IMR-90 (cell line): ENCODE data around the gene NKD1. TPM values are rescaled to one million over a fixed set of nuclear protein-coding genes. Genes with fewer than 3 reads are reported as not detected.

Experiments
- ATAC-seq: fragments of 200-7000 bp; cut with Tn5 transposase; 2 replicates; pipeline ENCODE4 v1.9.1; 2020; ENCODE audit warnings: low read depth, mild to moderate bottlenecking, moderate library complexity
- BruUV-seq: library from RNA; stranded (reverse); fragments of 400-500 nt; replicated peaks from 2 replicates; lab custom pipeline; 2021; lab: Mats Ljungman, UMichigan
- CTCF ChIA-PET: fragments of 300-600 bp; formaldehyde crosslinking; extraction: SDS; loops from one replicate; lab custom pipeline; 2021; ENCODE audit warnings: antibody characterized with exemption; lab: Yijun Ruan, JAX
- POLR2A ChIA-PET: fragments of 300-600 bp; sonication (Branson Sonifier 250); formaldehyde crosslinking; loops from one replicate; lab custom pipeline; 2022; ENCODE audit warnings: antibody characterized with exemption; ENCODE audit not compliant: unreplicated experiment; lab: Charles Lee
- DNase-seq: peaks from one replicate; pipeline ENCODE4 v3.0.0; 2013
- H2AFZ ChIP-seq: replicated peaks from 2 replicates; pipeline ENCODE3; 2013; ENCODE audit warnings: low read length, mild to moderate bottlenecking; ENCODE audit not compliant: poor library complexity
- H2AK5ac ChIP-seq: 2 replicates; pipeline ENCODE4 v1.6.1; 2013; ENCODE audit warnings: low read depth, low read length, inconsistent platforms
- H2AK9ac ChIP-seq: replicated peaks from 2 replicates; pipeline ENCODE3; 2013; ENCODE audit warnings: mild to moderate bottlenecking, low read depth, low read length, moderate library complexity; ENCODE audit not compliant: poor library complexity
- H2BK120ac ChIP-seq: 2 replicates; pipeline ENCODE4 v1.6.1; 2013; ENCODE audit warnings: low read depth, low read length, inconsistent platforms
- H2BK15ac ChIP-seq: 3 replicates; pipeline ENCODE4 v1.6.1; 2013; ENCODE audit warnings: low read depth, low read length, inconsistent platforms
- H2BK20ac ChIP-seq: 2 replicates; pipeline ENCODE4 v1.6.1; 2013; ENCODE audit warnings: low read depth, mild to moderate bottlenecking, inconsistent platforms, low read length, moderate library complexity
- H2BK5ac ChIP-seq: 2 replicates; pipeline ENCODE4 v1.6.1; 2013; ENCODE audit warnings: mild to moderate bottlenecking, low read depth, low read length, inconsistent platforms; ENCODE audit not compliant: poor library complexity, severe bottlenecking
- H3K14ac ChIP-seq: replicated peaks from 2 replicates; pipeline ENCODE4 v1.6.1; 2013; ENCODE audit warnings: low read depth, low read length, inconsistent platforms
- H3K18ac ChIP-seq: 2 replicates; pipeline ENCODE4 v1.6.1; 2013; ENCODE audit warnings: low read depth, low read length, control low read depth
- H3K23ac ChIP-seq: 2 replicates; pipeline ENCODE4 v1.6.1; 2013; ENCODE audit warnings: low read depth, low read length, inconsistent platforms
- H3K27ac ChIP-seq: 2 replicates; pipeline ENCODE4 v1.5.1; 2013; ENCODE audit warnings: mild to moderate bottlenecking, control low read depth, low read length; ENCODE audit not compliant: insufficient read depth
- H3K27me3 ChIP-seq: 2 replicates; pipeline ENCODE4 v1.6.1; 2013; ENCODE audit warnings: low read length; ENCODE audit not compliant: control insufficient read depth, insufficient read depth
- H3K36me3 ChIP-seq: 2 replicates; pipeline ENCODE4 v1.6.1; 2013; ENCODE audit warnings: low read length, mixed read lengths; ENCODE audit not compliant: control insufficient read depth, insufficient read depth
- H3K4ac ChIP-seq: 2 replicates; pipeline ENCODE4 v1.6.1; 2013; ENCODE audit warnings: low read depth, low read length, inconsistent platforms
- H3K4me1 ChIP-seq: 2 replicates; pipeline ENCODE4 v1.6.1; 2013; ENCODE audit warnings: low read length, mixed read lengths; ENCODE audit not compliant: control insufficient read depth, insufficient read depth
- H3K4me2 ChIP-seq: 2 replicates; pipeline ENCODE4 v1.6.1; 2013; ENCODE audit warnings: low read depth, mild to moderate bottlenecking, control low read depth, low read length, moderate library complexity
- H3K4me3 ChIP-seq: 2 replicates; pipeline ENCODE4 v1.5.1; 2013; ENCODE audit warnings: low read depth, mild to moderate bottlenecking, control low read depth, low read length, moderate library complexity; ENCODE audit not compliant: insufficient read depth
- H3K56ac ChIP-seq: 2 replicates; pipeline ENCODE4 v1.6.1; 2013; ENCODE audit warnings: low read length, inconsistent platforms; ENCODE audit not compliant: insufficient read depth; ENCODE audit errors: extremely low read depth
- H3K79me1 ChIP-seq, 2 experiments: 2 replicates each; pipeline ENCODE4 v1.6.1; 2013; ENCODE audit warnings: low read length in 2 of 2, inconsistent platforms in 1 of 2, low read depth in 1 of 2
- H3K9ac ChIP-seq: 2 replicates; pipeline ENCODE4 v1.6.1; 2013; ENCODE audit warnings: low read depth, low read length, control low read depth
- H3K9me1 ChIP-seq: 2 replicates; pipeline ENCODE4 v1.6.1; 2013; ENCODE audit warnings: low read length, inconsistent platforms; ENCODE audit not compliant: insufficient read depth
- H3K9me3 ChIP-seq: 2 replicates; pipeline ENCODE4 v1.6.1; 2013; ENCODE audit warnings: low read length; ENCODE audit not compliant: control insufficient read depth, insufficient read depth
- H4K20me1 ChIP-seq: 2 replicates; pipeline ENCODE4 v1.6.1; 2013; ENCODE audit warnings: low read length, inconsistent platforms; ENCODE audit not compliant: insufficient read depth
- H4K5ac ChIP-seq: 2 replicates; pipeline ENCODE4 v1.6.1; 2013; ENCODE audit warnings: mild to moderate bottlenecking, low read depth, low read length, control low read depth
- H4K8ac ChIP-seq, 2 experiments: 2 replicates each; pipeline ENCODE4 v1.6.1; 2013; ENCODE audit warnings: low read depth in 2 of 2, low read length in 2 of 2, control low read depth in 1 of 2, inconsistent platforms in 1 of 2
- H4K91ac ChIP-seq: 2 replicates; pipeline ENCODE4 v1.6.1; 2013; ENCODE audit warnings: low read depth, low read length, inconsistent platforms; ENCODE audit not compliant: insufficient read depth
- FOS ChIP-seq: fragments of 150-350 bp; IDR thresholded peaks from 2 replicates; pipeline ENCODE4 v1.6.1; 2016; ENCODE audit warnings: low read depth, low read length
- MAZ ChIP-seq: IDR thresholded peaks from 2 replicates; pipeline ENCODE4 v1.6.1; 2012; ENCODE audit warnings: low read depth, mild to moderate bottlenecking, low read length, improper control_type of control experiment, moderate library complexity, borderline replicate concordance
- MXI1 ChIP-seq: IDR thresholded peaks from 2 replicates; pipeline ENCODE4 v1.6.1; 2012; ENCODE audit warnings: low read depth, mild to moderate bottlenecking, low read length, moderate library complexity, borderline replicate concordance
- NFE2L2 ChIP-seq: fragments of 150-350 bp; IDR thresholded peaks from 2 replicates; pipeline ENCODE4 v1.6.1; 2016; ENCODE audit warnings: low read depth, mild to moderate bottlenecking, low read length
- POLR2A ChIP-seq: IDR thresholded peaks from 2 replicates; pipeline ENCODE4 v1.6.1; 2012; ENCODE audit warnings: mild to moderate bottlenecking, low read depth, low read length
- SMC3 ChIP-seq: fragments of 150-350 bp; IDR thresholded peaks from 2 replicates; pipeline ENCODE4 v1.6.1; 2016; ENCODE audit warnings: low read depth, mild to moderate bottlenecking, antibody characterized with exemption, low read length, moderate library complexity
- WGBS, 2 experiments: methylation state at CpG; one replicate each; pipeline versions ENCODE4 v1.1.5 to v1.1.7; 2013; ENCODE audit warnings: missing lambda C conversion rate in 2 of 2; ENCODE audit not compliant: insufficient read length in 1 of 2; ENCODE audit errors: extremely low coverage in 2 of 2; 5-methylcytosine and 5-hydroxymethylcytosine counted together
- dilution Hi-C: fragments of 300-500 bp; cut with HindIII; formaldehyde crosslinking; loops from one replicate; pipeline ENCODE4 v1.14.3; 2018; ENCODE audit warnings: low sequenced_read_pairs; ENCODE audit not compliant: unreplicated experiment
- in situ Hi-C: fragments of 300-500 bp; cut with MboI; formaldehyde crosslinking; loops from 3 replicates; pipeline ENCODE4 v1.14.3; 2019; ENCODE audit warnings: low sequenced_read_pairs, inconsistent platforms, mixed read lengths
- intact Hi-C: fragments of 100-400 bp; cut with micrococcal nuclease; formaldehyde crosslinking; loops from 2 replicates; pipeline ENCODE4 v1.10.0; 2022
- polyA plus RNA-seq, 3 experiments: library from polyadenylated mRNA; depleted of rRNA; stranded (reverse); fragments of >200 nt; gene quantifications; 2 replicates each; pipeline ENCODE4 v1.2.3, GENCODE V29; 2012; ENCODE audit warnings: low replicate concordance in 1 of 3
- total RNA-seq: library from RNA; depleted of rRNA; stranded (reverse); fragments of >200 nt; gene quantifications from 2 replicates; pipeline ENCODE4 v1.2.3, GENCODE V29; 2012
- TF ChIP-seq, protein P1 (sequence below): fragments of 150-350 bp; IDR thresholded peaks from 2 replicates; pipeline ENCODE4 v1.6.1; 2017; ENCODE audit warnings: mild to moderate bottlenecking, antibody characterized with exemption, low read length, low read depth

NKD1 gene
- total and polyA plus RNA-seq, 2 of the 4 experiments (the other 2 are of a cell fraction): not detected

DNA sequence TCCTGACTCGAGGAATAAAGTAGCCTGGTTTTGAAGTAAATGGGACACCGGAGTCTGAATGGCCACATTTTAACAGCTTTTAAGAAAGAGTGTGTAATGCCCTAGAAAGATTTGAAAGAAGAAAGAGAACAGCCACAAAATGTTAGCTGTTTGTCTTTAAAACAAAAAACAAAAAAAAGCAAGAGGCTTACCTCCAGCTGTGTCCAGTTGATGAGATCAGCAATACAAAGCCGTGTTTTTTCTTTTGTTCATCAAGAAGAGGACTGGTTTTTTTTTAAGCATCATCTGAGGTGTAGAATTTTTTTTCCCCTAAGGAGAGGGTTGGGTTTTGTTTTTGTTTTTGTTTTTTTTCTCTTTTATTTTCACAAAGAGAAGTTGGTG lies 58.8 kb downstream of the NKD1 start:
- no peak overlapping the region for H3K27ac ChIP-seq
- intact Hi-C loops (no loop called here), in situ Hi-C loops (no loop called here), dilution Hi-C loops (no loop called here)
- no peak overlapping the region for H4K91ac ChIP-seq
- no peak overlapping the region for H3K4me3 ChIP-seq
- ChIA-PET CTCF (no interaction called here), POLR2A (no interaction called here)
- H3K9ac ChIP-seq: no peak overlapping the region
- no peaks in the 10 kb centered on the region for H3K79me1 ChIP-seq
- no peak overlapping the region for H3K56ac ChIP-seq
- no peak overlapping the region for H2AK5ac ChIP-seq
- H3K9me1 ChIP-seq: no peaks in the 10 kb centered on the region
- H3K9me3 ChIP-seq: no peaks in the 10 kb centered on the region
- no peak overlapping the region for H2BK15ac ChIP-seq
- H3K4ac ChIP-seq: no peak overlapping the region
- WGBS, 2 experiments: 100% methylated on average over 1 of the region's 3 CpGs; no CpG with 5 or more reads in 1 of the 2 experiments
- H4K8ac ChIP-seq: no peak overlapping the region
- H2BK20ac ChIP-seq: no peak overlapping the region
- H3K18ac ChIP-seq: no peak overlapping the region
- H4K5ac ChIP-seq: no peak overlapping the region
- H3K36me3 ChIP-seq: no peaks in the 10 kb centered on the region
- H4K20me1 ChIP-seq: no peaks in the 10 kb centered on the region
- H3K23ac ChIP-seq: no peak overlapping the region
- H2BK5ac ChIP-seq: no peak overlapping the region
- H2AFZ ChIP-seq: no peak overlapping the region
- H2AK9ac ChIP-seq: no peak overlapping the region
- no peak overlapping the region for H3K4me2 ChIP-seq
- H2BK120ac ChIP-seq: no peak overlapping the region
- DNase-seq (no peak), ATAC-seq (no peak)
- no peaks in the 10 kb centered on the region for H3K4me1 ChIP-seq
- TF ChIP-seq MXI1 (no peak), FOS (no peak), MAZ (no peak), POLR2A (no peak), NFE2L2 (no peak), SMC3 (no peak)
- TF ChIP-seq, protein P1, sequence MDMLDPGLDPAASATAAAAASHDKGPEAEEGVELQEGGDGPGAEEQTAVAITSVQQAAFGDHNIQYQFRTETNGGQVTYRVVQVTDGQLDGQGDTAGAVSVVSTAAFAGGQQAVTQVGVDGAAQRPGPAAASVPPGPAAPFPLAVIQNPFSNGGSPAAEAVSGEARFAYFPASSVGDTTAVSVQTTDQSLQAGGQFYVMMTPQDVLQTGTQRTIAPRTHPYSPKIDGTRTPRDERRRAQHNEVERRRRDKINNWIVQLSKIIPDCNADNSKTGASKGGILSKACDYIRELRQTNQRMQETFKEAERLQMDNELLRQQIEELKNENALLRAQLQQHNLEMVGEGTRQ: no peak
- H3K27me3 ChIP-seq: peaks cover 9% of the 10 kb centered on the region; the same call in 1 of the 2 replicates
- no TSS peak for BruUV-seq
- no peak overlapping the region for H3K14ac ChIP-seq
